Measurements from ENCODE around the gene BRINP1. TPM values are rescaled to one million over a fixed set of nuclear protein-coding genes. Genes with fewer than 3 reads are reported as not detected.

BRINP1 gene
- polyA plus RNA-seq, 1 donor, result 0.12 TPM

DNA sequence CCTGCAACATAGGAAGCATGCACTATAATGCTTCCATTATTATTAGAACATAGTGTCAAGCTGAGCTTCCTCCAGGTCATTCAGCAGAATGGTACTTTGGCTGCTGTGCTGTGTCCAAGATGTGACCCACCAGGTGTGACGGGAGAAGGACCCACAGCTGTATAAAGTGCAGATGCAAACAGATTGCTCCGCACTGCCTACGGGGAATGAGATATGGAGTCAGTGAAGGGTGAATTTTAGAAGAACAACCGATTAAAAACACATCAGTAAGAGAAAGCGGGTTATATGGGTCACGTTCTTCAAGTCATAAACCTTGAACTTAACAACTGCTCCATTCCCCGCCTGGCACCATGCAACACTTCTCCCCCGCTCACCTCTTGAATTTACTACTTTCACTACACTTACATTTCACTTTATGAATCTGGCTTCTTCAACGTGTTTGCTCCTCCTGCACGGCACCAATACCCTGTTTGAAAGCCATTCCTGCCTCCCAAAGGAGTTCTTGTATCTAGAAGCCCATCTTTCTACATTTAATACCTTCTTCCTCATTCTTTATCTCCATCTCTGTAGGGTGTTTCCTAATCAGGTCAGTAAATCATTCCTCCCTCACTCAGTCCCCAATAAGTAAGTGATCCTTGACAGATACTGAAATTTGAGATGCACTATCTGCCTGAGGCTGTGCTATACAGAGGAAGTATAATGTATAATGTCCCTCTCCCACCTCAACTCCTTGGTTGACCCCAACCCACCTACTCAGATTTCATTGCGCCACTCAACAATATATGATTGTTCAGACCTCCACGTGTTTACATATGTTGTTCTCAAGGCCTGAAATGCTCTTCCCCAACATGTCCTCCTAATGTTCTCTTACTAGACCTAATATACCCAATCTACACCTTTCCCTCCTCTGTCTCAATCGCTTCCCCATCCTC, 25.9 kb downstream of the BRINP1 start:
- no peak for DNase-seq

DNA sequence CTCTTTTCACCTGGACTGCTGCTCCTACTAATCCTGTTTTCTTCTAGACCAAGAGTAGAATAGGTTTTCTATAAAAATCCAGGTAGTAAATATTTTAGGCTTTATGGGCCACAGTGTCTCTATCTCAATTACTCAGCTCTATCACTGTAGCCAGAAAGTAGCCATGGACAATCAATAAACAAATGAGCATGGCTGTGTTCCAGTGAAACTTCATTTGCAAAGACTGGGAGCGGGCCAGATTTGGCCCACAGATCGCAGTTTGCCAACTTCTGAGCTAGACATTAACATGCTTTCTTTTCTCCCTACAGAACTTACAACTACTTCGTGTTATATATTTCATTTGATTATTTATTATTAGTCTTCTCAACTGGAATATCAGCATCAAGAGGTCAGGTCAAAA, 30.2 kb downstream of the BRINP1 start:
- DNase-seq, result no peak

DNA sequence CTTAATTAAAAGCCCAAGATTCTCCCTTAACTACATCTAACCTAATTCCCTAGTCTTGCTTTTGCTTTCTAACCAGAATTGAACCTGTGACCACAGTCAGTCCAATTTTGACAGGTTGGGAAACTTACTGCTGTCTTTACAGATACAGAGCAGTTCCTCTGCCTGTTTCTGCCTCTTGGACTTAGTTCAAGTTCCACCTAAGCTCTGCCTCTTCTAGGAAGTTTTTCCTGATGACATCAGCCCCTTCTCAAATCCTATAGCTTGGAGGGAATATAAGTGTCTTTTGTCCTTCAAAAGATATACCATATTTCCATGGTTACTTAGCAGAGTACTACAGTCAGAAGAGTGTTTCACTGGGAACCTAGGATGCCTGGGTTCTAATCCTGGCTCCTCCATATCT, 31.7 kb downstream of the BRINP1 start:
- no peak for DNase-seq

DNA sequence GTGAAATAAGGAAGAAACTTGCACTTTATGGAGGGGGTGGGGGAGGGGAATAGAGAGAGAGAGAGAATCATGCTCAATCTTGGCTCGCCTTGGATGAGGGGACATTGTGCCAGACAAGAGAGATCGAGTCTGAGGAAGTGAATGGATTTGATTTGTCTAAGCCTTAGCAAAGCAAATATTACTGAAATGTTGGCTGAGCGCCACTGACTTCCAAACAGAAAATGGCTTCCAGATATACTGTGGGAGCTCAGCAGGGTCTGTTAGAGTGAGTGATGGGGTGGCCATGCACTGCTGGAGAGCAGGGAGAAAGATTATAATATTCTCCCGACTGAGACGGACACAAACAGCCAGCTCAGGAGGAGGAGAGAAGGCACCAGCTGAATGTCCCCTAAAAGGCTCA, 34.5 kb downstream of the BRINP1 start:
- no peak for DNase-seq

DNA sequence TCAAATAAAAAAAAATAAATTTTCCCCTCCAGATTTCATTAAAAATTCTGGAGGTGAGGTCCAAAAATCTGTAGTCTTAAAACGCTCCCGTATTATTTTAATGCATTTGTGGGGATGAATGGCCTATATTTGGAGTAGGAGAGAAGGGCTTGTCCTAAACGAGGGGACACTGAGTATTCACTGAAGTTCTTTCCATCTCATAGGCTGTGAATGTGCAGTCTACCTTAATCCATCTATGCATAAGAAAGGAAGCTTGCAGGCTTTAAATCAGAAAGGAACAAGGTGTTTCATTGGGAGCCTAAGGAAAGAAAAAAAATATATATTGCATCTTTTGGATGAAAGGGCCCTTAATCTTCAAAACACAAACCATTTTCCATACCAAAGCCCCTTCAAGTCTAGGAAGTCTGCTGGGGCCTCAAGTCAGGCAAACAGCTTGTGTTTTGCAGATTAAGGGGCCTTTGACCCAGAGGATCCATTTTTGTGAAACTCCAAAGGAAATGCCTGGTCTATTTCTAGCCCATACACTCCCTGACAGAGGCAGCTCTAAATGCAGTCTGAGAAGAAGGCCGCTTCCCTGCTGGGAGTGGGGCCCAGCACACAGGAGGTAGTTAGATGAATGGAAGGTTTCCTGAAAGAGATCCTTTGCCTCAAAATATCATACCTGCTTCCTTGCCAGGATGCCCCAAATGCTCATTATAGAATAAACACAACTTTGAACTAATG, 35.6 kb downstream of the BRINP1 start:
- DNase-seq, result no peak

DNA sequence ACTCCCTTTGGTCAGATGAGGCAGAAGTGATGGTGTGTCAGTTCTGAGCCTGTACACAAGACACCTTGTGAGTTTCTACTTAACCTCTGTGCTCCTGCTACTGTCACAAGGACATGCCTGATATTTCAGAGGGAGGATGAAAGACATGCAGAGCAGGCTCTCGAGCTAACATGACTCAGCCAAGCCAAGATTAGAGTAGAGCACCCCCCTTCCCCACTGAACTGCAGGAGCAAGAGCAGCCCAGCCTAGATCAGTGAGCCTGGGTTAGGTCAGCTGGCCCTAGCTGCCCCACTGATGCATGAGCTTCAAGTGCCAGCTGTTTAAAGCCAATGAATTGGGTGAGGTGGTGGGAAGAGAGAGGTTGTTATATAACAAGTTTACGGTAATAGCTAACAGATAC, 36.7 kb downstream of the BRINP1 start:
- no peak for DNase-seq

DNA sequence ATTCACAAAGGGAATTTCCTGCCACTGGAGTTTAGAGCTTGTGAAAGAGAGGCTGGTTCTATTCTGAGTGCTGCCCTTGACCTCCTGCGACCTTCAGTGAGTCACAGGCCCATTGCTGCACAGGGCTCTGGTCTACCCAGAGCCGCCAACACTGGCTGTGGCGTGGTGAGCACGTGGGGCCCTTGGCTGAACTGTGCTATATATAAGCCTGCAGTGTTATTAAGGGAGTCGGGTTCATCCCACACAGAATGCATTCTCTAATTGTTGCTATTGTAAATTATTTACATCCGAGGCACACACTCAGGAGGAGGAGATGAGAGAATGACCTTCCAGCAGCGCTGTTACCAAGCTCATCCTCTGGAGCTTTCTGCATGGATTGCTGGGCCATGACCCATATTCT, 47.1 kb downstream of the BRINP1 start:
- no peak for DNase-seq

DNA sequence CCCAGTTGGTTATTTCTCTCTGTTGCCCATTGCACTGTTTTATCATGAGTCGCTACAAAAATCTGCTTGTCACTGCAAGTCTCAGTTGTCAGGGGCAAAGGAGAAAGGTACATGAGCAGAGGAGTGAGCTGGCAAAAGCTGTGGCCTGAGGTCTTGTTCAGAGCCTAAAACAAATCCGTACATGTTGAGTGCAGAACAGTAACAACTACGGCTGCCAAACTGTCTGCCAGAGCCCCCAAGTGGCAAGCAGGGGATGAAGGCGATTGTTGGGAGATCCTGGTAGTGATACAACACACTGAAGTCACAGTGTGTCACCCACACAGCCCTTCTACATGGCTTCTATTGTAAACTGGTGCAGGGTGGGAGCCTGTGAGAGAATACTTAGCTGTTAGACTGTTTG, 50.9 kb downstream of the BRINP1 start:
- DNase-seq, result no peak

DNA sequence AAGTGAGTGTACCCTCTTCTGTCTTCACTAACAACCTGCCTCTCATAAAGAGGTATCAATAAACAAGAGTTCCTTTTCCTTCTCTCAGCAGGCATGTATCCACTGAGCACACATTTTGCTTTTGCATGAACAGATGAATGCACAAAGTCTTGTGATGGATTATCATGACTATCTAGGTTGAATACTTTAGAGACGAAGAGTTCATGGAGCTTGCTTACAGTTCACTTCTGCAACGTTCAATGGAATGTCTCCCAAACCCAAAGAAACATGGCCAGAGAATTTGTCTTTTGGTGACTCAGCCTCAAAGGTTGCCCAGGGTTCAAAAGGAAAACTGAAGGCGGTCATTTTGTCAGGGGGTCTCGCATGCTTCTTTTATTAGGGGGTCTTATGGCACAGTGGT, 55.4 kb downstream of the BRINP1 start:
- DNase-seq, result no peak

DNA sequence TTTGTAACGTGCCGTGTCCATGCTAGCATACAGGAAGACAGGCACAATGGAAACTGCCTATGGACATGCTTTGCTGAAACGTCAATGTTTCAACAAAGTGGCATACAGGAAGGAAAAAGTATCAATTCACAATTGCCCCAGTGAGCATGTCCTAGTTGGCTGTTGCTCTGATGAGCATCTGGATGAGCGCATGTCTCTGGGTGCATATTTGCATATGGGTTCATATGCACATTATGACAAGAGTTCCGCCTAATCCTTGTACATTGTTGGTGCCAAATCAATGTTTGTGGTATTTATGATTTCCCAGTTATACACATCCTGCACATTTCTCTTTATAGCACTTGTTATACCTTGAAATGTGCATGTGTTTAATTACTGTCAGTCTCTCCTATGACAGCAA, 58.5 kb downstream of the BRINP1 start:
- DNase-seq, result no peak

DNA sequence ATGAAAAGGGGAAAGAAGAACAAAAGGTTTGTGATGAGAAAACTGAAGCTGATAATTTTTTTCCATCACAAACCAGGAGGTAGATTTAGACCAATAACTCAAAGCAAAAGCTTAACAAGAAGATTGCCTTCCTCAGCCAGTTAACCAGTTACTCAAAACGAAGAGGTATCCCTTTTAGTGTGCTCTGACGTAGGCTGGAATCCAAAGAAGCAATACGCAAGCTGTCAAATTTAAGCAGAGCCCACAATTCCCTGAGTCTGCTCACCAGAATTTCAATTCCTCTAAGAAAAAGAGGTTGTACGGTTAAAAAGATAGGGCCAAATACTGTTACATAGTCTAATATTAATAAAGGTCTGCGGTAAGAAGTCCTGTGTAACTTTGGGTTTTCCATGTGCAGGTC, 61.8 kb downstream of the BRINP1 start:
- DNase-seq, result no peak

DNA sequence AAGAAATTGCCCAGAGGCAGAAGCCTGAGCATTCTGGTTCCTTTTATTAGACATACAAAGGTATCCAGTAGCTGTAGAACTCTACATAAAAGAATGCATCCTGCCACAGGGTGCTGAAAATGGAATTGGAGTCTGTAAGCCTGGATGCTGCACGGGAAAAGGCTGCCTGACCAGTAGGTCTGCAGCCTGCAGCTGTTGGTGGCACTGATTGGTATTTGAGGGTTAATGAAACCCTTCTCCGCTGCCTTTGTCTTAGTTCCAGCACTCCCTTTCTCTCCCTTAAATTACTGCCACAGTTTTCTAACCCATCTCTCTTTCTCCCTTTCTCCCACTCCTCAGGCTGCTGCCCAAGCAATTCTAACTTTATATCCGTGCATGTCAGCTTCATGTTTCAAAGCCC, 64.7 kb downstream of the BRINP1 start:
- DNase-seq, result no peak

DNA sequence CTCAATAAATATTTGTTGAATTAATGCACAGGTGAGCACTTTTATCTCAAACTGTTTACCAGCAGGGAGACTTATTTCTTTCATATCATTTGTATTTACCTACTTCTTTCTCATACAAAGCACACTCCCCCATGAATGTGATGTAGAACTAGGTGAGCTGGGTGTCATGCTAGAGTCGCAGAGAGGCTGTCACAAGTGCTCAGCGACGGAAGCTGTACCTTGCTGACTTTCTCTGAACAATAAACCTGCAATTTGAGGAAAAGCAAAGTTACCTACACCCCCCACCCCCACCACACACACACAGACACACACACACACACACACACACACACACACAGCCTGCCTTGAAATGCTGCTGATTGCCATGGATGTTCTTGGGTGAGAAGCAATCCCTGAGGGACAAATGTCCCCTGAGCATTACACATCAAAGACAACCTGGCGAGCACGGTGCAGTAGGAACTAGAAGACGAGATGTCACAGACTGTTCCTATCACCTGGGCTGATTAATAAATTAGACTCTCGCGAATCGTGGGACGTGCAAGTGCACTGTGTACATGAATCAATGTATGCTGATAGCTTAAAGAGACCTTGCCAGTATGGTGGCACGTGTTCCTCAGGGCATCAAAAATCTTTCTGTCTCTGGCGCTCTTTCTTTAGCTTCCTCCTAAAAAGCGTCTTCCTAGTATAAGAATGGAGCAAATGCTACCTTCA, 66.1 kb downstream of the BRINP1 start:
- no peak for DNase-seq

DNA sequence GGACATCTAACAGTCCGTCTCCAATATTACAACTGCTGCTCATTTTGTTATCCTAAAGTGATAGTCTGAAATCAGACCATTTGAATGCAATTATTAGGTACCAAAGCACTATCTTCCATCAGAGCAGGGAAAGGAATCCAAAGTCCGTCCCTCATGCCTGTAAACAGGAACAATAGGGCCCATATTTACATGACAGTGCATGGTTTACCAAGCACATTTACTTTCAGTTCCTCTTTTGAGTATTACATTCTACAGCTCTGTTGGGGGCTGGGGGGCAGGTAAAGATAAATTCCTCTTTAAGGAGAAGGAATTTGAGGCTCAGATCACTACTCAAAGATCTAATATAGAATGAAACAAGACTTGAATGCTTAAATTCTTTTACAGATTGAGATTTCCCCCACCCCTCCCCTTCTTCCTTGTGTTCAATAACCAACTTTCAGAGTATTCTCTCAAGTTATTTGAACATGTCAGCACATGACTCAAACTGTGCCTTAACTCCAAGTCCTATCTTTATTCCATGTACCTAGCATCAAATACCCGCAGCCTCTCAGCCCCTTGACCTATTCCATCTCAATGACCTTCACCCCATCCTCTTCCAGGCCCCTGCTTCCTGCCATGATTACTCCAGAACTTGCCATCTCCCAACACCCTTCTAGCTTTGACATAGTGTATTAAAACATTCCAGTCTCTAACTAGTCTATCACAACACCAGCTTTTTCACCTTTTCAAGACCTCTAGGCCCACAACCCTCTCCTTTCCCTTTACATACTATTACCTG, 71.0 kb downstream of the BRINP1 start:
- no peak for DNase-seq

DNA sequence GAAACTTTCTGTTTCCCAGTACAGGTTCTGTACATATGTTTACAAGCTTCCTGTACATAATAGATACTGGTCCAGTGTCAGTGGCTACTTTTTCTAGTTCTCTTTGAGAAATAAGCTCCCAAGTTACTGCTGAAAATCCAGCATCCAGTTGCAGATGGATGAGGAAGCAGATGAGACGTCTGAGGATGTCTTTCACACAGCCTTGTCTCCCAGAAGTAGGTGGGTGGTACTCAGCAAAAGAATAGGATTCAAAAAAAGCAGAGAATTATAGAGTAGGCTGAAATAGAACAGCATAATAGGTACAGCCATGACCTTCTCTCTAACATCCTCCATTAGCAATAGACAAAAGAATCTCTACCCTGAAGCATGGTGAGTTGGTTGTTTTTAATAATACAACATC, 77.7 kb downstream of the BRINP1 start:
- DNase-seq, result no peak

DNA sequence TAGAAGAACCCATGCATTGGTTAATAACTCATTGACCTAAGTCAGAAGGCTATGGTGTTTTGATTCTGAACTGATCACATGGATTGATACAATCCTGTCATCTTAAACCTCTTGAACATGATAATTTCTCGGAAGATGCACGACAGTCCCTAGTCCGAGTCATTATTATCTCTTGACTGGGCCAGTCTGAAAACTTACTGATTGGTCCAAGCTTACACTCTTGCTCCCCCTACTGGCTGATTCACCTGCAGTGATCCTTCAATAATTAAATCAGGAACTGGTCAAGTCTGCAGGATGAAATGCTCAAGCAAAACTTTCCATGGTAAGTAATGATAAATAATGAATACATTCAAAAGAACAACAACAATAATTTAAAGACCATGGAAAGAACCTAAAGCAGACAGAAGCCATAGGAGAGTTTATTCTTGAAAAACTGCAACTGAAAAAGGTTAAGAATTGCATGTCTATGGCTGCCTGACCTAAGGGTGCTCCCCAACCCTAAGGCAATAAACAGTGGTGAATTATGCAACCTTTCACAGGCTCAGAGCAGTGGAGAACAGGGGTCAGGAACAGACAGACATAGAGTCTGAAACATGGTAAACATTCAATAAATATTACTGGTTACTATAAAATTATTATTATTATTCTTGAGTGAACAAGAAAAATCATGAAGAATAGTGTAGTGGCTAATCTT, 79.3 kb downstream of the BRINP1 start:
- DNase-seq, result peak; percentile 67

DNA sequence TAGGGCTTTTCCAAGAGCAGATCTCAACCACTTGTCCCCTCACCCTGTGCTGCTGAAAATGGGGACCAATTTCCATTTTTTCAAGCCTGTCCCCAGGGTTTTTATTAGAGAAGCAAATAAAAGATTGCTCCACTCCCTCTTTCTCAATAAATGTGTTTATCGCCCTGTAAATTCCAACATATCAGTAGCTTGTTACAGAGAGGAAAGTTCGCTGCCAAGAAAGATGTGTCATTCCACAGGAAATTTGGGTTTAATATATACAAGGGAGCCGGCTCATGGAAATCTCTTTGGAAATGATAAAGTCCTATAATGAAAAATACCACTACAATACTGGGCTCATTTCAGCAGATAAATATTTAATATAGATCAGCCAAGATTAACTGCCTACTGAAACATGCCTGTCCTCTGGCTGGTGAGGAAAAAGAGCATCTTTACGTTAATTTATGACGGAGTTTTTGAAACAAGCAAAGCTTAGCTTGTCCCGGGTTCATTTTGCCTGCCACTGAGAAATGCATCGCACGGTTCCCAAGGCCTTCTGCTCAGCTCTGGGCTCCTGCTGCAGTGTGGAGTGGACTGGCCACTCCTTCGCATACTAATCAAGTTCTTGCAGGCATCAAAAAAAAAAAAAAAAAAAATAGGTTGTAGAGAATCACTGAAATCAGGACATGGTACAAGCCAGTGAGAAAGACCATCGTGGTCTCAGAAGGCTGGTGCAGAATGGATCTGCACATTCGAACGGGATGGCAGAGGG, 84.5 kb downstream of the BRINP1 start:
- no peak for DNase-seq

DNA sequence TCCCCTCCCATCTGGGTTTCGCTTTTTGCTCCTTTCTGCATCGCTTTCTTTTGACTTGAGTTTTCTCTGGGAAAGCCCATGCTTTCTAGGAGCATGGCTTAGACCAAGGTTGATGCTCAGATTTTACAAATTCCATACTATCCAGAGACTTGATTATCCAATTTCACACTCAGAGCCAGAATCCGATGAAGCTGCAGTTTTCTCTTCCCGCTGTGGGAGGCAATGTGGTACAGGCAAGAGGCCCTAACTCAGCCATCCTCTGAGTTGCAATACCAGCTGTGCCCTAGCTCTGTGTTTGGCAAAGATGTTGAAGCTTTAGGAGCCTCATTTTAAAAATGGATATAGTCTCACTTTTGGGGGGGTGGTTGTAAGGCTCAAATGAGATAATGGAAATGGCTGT, 85.1 kb downstream of the BRINP1 start:
- no peak for DNase-seq

DNA sequence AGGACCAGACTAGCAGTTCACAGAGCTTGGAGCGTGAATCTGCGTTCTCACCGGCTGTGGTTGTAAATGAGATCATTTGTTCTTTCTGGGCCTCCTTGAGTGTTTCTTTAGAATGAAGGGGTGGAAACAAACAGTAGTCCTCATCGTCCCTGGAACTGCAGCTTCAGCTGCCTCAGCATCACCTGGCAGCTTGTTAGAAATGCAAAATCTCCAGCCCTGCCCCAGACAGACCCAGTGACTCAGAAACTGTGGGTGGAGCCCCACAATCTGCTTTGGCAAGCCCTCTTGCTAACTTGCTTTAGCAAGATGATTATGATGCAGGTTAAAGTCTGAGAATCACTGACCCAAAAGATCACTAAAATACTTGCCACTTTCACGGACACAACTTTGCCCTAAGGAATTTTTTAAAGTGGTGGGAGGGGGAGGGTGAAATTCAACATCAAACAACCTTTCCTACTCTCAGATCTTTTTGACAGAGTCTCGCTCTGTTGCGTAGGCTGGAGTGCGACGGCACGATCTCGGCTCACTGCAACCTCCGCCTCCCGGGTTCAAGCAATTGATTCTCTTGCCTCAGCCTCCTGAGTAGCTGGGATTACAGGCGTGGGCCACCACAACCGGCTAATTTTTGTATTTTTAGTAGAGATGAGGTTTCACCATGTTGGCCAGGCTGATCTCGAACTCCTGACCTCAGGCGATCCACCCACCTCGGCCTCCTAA, 86.0 kb downstream of the BRINP1 start:
- no peak for DNase-seq

DNA sequence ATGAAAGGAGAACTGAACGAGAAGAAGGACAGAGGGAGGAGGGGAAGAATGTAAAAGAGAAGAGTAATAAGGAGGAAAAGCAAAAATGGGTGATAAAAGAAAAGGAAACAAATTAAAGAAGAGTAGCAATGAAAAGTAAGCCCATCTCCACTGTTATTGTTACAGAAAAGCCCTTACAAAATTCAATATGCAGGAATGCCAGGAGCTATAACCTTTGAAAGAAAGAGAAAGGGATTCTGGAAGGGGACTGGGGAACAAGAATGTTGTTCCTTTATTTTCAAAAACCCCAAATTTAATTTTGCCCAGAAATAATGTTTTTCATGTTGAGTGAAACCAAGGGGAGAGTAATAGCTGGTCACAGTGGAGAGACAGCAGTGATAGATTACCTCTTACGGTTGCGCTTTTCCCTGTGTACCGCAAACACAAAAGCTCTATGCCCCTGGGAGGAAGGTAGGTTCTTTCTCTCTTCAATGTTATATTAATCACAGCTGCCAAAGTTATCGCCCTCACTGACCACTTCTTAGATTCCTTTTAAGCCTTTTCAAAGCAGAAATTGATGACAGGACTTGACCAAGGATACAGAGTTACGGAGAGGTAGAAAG, 86.7 kb downstream of the BRINP1 start:
- no peak for DNase-seq

Measured in hindlimb muscle (tissue), 1 donor.